ENCODE results near the gene ERICH4.
"Not testable (repeated sequence)": the region's sequence is repeated elsewhere in the genome, so short reads cannot be mapped to it uniquely, and the experiment has no call there.

The ERICH4 gene

DNA sequence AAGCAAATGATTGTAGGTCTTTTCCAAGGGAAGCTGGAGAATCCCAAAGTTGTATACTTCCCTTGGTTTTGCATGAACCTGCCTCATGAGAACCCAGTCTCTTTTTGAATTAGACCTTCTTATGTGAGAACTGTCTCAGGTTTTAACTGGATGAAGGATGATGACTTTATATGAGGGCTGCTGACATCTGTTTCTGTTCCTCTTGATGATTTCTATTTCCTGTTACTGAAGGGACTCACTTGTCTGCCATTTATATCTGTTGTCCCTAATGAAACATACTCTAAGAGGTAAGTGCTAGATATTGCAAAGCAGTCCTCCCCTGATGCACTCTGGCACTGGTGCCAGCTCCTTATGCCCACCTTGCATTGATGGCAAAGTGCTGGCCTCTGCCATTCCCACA, 33.6 kb downstream of the ERICH4 start:
- Histone ChIP-seq H3K36me3 (no peaks in the 10 kb centered on the region), H3K4me3 (ENCODE audit: low read depth, low read length) (no peak overlapping the region), H3K27me3 (peaks cover 60% of the 10 kb centered on the region), H3K4me1 (no peaks in the 10 kb centered on the region), H3K9me3 (no peaks in the 10 kb centered on the region; the same call in 1 of the 2 replicates)
- DNase-seq, result no peak
- TF ChIP-seq, protein P1, sequence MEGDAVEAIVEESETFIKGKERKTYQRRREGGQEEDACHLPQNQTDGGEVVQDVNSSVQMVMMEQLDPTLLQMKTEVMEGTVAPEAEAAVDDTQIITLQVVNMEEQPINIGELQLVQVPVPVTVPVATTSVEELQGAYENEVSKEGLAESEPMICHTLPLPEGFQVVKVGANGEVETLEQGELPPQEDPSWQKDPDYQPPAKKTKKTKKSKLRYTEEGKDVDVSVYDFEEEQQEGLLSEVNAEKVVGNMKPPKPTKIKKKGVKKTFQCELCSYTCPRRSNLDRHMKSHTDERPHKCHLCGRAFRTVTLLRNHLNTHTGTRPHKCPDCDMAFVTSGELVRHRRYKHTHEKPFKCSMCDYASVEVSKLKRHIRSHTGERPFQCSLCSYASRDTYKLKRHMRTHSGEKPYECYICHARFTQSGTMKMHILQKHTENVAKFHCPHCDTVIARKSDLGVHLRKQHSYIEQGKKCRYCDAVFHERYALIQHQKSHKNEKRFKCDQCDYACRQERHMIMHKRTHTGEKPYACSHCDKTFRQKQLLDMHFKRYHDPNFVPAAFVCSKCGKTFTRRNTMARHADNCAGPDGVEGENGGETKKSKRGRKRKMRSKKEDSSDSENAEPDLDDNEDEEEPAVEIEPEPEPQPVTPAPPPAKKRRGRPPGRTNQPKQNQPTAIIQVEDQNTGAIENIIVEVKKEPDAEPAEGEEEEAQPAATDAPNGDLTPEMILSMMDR (IDR thresholded peaks at IDR 0.05; ENCODE audit: low read depth, low read length), result no peak

DNA sequence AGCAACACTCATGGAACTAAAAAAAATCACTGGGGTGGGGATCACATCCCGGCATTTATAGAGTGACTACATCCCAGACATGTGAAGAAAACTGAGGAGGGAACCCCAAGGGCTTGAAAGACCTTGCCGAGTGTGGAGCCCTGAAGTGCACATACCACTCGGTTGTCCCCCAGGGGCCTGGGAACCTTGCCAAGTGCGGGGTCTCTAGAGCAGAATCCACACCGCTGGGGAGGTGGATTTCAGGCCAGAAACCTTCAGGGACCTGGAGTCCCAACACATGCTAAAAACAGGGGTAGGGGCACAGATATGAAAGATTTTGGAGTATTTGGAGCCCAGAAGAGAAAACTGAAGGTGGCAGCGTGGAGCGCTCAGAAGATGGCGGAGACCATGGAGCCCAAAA, 35.2 kb downstream of the ERICH4 start:
- Histone ChIP-seq H3K4me3 (ENCODE audit: low read depth, low read length) (no peak overlapping the region), H3K9me3 (no peaks in the 10 kb centered on the region; the same call in 1 of the 2 replicates), H3K27me3 (peaks cover 53% of the 10 kb centered on the region), H3K4me1 (no peaks in the 10 kb centered on the region), H3K36me3 (no peaks in the 10 kb centered on the region)
- DNase-seq, result no peak
- TF ChIP-seq, protein P1 (IDR thresholded peaks at IDR 0.05; ENCODE audit: low read depth, low read length), result no peak

DNA sequence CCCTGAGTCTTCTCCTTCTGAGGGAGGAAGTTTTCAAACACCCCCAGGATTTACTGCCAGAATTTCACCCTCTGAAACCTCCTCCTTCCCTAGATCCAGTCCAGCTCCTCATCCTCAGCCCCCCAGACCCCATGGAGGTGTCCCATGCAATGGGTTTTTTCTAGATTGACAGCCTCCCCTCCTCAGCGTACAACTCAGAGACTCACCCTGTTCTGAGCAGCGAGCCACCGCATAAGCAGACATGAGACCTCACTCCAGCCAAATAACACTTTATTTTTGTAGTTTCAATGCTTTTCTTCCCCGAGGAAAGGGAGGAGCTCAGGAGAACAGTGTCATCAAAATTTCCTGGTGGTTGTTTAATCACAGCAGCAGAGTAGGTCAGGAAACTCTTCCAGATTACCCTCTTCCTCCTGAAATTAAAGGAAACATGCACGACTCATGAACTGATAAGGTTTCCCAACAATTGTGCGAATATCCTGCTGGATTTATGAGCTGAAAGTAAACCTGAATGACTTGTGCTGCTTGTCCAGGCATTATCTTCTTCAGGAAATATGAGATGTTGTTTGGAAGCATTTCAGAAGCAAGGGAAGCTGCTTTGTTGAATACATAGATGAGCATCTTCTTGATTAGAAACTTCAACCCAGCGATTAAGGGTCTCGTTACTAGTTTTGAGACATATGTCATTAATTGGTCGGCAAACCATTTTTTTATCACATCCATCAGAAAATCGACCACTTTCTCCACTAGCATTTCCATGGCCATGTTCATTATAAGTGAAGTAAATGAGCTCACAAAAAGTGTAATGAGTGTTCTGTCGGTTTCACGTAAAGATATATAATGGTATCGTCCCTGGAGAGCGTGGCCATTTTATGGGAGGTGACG, 36.2 kb downstream of the ERICH4 start:
- no peak for DNase-seq

DNA sequence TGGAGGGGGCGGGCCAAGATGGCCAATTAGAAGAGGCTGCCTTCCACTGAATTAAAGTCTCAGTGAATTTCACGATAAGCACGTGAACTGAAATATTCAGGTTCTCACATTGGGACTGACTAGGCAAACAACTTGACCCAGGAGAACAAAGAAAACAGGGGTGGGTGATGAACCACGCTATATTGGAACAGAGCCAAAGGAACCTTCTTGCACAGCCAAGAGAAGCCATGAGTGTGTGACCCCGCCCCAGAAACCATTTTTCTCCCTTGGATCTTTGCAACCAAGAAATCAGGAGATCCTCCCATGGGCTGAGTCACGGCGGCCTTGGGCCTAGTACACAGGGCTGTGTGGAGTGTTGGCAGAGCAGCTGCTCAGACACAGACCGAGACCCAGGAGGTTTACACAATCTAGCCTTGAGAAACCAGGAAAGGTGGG, 36.8 kb downstream of the ERICH4 start:
- TF ChIP-seq, protein P1 (IDR thresholded peaks at IDR 0.05; ENCODE audit: low read depth, low read length), result no peak
- H3K36me3 ChIP-seq, result no peaks in the 10 kb centered on the region
- H3K4me1 ChIP-seq, result no peaks in the 10 kb centered on the region
- DNase-seq, result no peak
- no peaks in the 10 kb centered on the region; the same call in 1 of the 2 replicates for H3K9me3 ChIP-seq
- no peak overlapping the region for H3K4me3 ChIP-seq (ENCODE audit: low read depth, low read length)
- peaks cover 52% of the 10 kb centered on the region for H3K27me3 ChIP-seq

More for the DNA sequence above, 36.2 kb downstream of the ERICH4 start:
- TF ChIP-seq, protein P1 (IDR thresholded peaks at IDR 0.05; ENCODE audit: low read depth, low read length), result no peak
- no peaks in the 10 kb centered on the region for H3K4me1 ChIP-seq
- no peak overlapping the region; the same call in 1 of the 2 replicates for H3K4me3 ChIP-seq (ENCODE audit: low read depth, low read length)
- H3K9me3 ChIP-seq, result no peaks in the 10 kb centered on the region; the same call in 1 of the 2 replicates
- H3K27me3 ChIP-seq, result peaks cover 51% of the 10 kb centered on the region
- no peaks in the 10 kb centered on the region for H3K36me3 ChIP-seq

DNA sequence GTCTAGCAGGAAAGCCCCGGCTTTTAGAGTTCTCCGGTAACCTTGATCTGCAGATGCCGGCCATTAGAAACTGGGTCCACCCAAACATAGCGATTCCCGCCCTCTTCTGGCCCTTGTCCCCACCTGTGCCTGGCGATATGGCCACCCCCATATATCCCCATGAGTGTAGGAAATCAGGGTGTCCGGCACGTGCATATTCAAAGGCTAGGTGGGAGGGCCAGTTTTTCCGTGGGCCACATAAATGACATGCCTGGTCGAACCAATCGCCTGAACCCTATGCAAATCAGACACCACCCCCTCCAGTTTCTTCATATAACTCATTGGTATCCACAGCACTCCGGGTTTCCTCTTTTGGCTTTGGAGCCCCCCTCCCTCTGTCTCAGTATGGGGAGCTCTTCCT, 37.4 kb downstream of the ERICH4 start:
- Histone ChIP-seq H3K27me3 (peaks cover 52% of the 10 kb centered on the region), H3K36me3 (no peaks in the 10 kb centered on the region), H3K9me3 (no peaks in the 10 kb centered on the region; the same call in 1 of the 2 replicates), H3K4me3 (ENCODE audit: low read depth, low read length) (no peak overlapping the region), H3K4me1 (no peaks in the 10 kb centered on the region)
- TF ChIP-seq, protein P1 (IDR thresholded peaks at IDR 0.05; ENCODE audit: low read depth, low read length), result no peak
- no peak for DNase-seq

DNA sequence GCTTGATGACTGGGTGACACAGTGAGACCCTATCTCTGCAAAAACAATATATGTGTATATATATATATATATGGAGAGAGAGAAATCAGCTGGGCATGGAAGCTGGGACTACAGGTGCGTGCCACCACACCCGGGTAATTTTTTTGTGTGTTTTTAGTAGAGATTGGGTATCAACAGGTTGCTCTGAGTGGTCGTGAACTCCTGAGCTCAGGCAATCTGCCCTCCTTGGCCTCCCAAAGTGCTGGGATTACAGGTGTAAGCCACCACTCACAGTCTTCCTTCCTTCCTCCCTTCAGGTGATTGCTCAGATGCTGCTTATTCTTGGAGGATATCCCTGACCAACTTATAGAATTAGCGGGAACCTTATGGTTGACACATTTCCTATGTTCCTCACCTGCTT, 41.9 kb downstream of the ERICH4 start:
- no peaks in the 10 kb centered on the region for H3K4me1 ChIP-seq
- no peak for DNase-seq
- peaks cover 44% of the 10 kb centered on the region for H3K27me3 ChIP-seq
- no peaks in the 10 kb centered on the region for H3K36me3 ChIP-seq
- H3K4me3 ChIP-seq (ENCODE audit: low read depth, low read length), result no peak overlapping the region
- TF ChIP-seq, protein P1 (IDR thresholded peaks at IDR 0.05; ENCODE audit: low read depth, low read length), result no peak
- no peaks in the 10 kb centered on the region for H3K9me3 ChIP-seq

DNA sequence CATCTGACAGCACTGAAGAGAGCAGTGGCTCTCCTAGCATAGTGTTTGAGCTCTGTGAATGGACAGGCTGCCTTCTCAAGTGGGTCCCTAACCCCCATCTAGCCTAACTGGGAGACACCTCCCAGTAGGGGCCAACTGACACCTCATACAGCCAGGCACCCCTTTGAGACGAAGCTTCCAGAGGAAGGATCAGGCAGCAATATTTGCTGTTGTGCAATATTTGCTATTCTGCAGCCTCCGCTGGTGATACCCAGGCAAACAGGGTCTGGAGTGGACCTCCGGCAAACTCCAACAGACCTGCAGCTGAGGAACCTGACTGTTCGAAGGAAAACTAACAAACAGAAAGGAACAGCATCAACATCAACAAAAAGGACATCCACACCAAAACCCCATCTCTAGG, 44.0 kb downstream of the ERICH4 start:
- peaks cover 39% of the 10 kb centered on the region for H3K27me3 ChIP-seq
- H3K4me1 ChIP-seq; H3K36me3 ChIP-seq; H3K4me3 ChIP-seq (ENCODE audit: low read depth, low read length); H3K9me3 ChIP-seq; DNase-seq: not testable (repeated sequence)

Data from BE2C (cell line).